Brain microvascular endothelial cell (primary cell): ENCODE results near the gene NFAM1.

Experiments
- DNase-seq: peaks from one replicate; pipeline ENCODE4 v3.0.0-alpha.2; 2020
- H3K27ac ChIP-seq: fragments of 250-450 bp; sonication (Bioruptor Pico); 2 replicates; pipeline ENCODE4 v1.5.1; 2020; ENCODE audit warnings: mild to moderate bottlenecking, moderate library complexity
- H3K27me3 ChIP-seq: fragments of 250-450 bp; sonication (Bioruptor Pico); replicated peaks from 2 replicates; pipeline ENCODE4 v1.5.1; 2020; ENCODE audit warnings: mild to moderate bottlenecking
- H3K36me3 ChIP-seq: fragments of 250-450 bp; sonication (Bioruptor Pico); replicated peaks from 2 replicates; pipeline ENCODE4 v1.5.1; 2020; ENCODE audit warnings: mild to moderate bottlenecking
- H3K4me3 ChIP-seq: 2 replicates; pipeline ENCODE4 v1.5.1; 2011; ENCODE audit warnings: low read depth, mild to moderate bottlenecking, control low read depth, low read length, moderate library complexity
- CTCF ChIP-seq: IDR thresholded peaks from 2 replicates; pipeline ENCODE4 v1.5.1; 2011; ENCODE audit warnings: low read depth, mild to moderate bottlenecking, moderate library complexity, low read length, control low read depth, inconsistent platforms; ENCODE audit errors: missing control alignments
- in situ Hi-C: cut with HindIII; loops from 2 replicates; pipeline ENCODE4 v1.10.0; 2017; ENCODE audit warnings: low sequenced_read_pairs, low pct_ligation_motif_present

Gene NFAM1

GRCh38 chr22:42332089-42332488 lies 100.1 kb downstream of the NFAM1 start:
- H3K27me3 ChIP-seq, result peaks cover 6% of the 10 kb centered on the region
- H3K27ac ChIP-seq, result no peak overlapping the region
- no peak for TF ChIP-seq CTCF
- in situ Hi-C loops, result no loop called here
- DNase-seq, result no peak
- no peaks in the 10 kb centered on the region for H3K36me3 ChIP-seq
- no peak overlapping the region for H3K4me3 ChIP-seq

GRCh38 chr22:42331014-42331413 lies 101.2 kb downstream of the NFAM1 start:
- no peak for DNase-seq
- no peak for TF ChIP-seq CTCF
- in situ Hi-C loops, result no loop called here
- peaks cover 6% of the 10 kb centered on the region for H3K27me3 ChIP-seq
- H3K27ac ChIP-seq, result no peak overlapping the region
- no peaks in the 10 kb centered on the region for H3K36me3 ChIP-seq
- H3K4me3 ChIP-seq, result no peak overlapping the region
